GM13977 (cell line): ENCODE results near the gene F11.
"Not testable (repeated sequence)": the region's sequence is repeated elsewhere in the genome, so short reads cannot be mapped to it uniquely, and the experiment has no call there.

Source experiments
- DNase-seq: peaks from one replicate; pipeline ENCODE4 v3.0.0; 2012; ENCODE audit warnings: low spot score
- CTCF ChIP-seq: IDR thresholded peaks from 2 replicates; pipeline ENCODE4 v1.5.1; 2012; ENCODE audit warnings: mild to moderate bottlenecking, control low read depth; ENCODE audit not compliant: insufficient read depth; ENCODE audit errors: extremely low read depth, missing control alignments
- in situ Hi-C: fragments of 300-500 bp; cut with MboI; formaldehyde crosslinking; loops from one replicate; pipeline ENCODE4 v1.12.0; 2022; ENCODE audit warnings: low sequenced_read_pairs, low pct_unique_long_range_greater_than_20kb, mixed read lengths, inconsistent platforms; ENCODE audit not compliant: unreplicated experiment

Gene F11

DNA sequence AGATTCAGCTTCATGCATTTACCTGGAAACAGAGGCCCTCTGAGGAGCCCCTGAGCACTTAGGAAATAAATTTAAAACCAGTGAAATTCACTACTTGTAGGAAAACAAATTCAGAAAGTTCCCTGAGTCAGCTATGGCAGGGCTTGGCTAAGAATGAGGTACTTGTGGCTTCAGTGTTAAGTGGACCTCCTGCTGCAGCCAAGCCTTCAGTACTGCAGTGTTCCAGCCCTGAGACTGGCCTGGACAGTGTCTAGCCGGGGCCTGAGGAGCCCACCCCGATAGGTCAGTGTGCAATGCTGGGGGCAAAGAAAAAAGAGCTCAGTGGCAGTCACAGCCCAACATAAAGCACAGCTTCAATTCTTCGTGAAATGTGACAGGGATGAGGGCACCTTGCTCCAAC is 41.9 kb downstream of the F11 start:
- in situ Hi-C loops, result no loop called here
- DNase-seq, result no peak
- no peak for TF ChIP-seq CTCF

DNA sequence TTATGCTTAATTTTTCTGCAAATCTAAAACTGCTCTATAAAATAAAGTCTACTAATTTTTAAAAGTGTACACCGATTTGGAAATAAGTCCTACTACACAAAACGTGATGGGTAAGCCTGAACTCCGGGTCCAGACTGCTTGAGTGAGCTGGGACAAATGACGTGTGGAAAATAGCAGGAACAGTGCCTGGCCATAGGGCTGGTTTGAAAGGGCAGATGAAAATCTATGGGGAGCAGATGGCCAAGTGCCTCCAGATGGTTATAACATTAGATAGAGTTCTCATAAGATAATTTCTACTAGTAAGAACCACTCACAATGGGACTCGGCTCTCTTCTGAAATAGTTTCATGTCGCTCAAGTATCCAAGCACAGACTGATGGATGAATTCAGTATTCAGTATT is 52.5 kb downstream of the F11 start:
- no peak for DNase-seq
- in situ Hi-C loops, result no loop called here

GRCh38 chr4:186324660-186325059 is 58.7 kb downstream of the F11 start:
- in situ Hi-C loops, DNase-seq: not testable (repeated sequence)

More for the DNA sequence above, 52.5 kb downstream of the F11 start:
- TF ChIP-seq CTCF, result no peak

- DNase-seq, result no peak
- in situ Hi-C loops, result no loop called here
These were observed 60.4 kb downstream of the F11 start for GRCh38 chr4:186326391-186326790.

DNA sequence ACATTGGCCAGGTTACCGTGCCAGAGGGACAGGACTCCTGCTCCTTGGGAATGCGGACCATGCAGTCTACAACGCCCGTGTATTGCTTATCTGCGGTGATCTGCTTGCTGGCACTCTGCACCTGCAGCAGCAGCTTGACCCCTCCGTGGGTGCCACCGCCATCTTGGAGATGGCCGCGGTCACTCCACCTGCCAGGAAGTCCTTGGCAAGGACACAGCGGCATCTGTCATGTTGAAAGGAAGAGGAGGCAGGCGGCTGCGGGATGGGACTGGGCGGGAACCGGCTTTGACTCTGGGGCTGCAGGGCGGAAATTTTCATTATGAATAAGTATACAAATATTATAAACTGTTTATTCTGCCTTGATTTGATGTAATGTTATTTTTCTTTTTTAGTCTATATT is 63.4 kb downstream of the F11 start:
- no peak for DNase-seq
- no peak for TF ChIP-seq CTCF
- in situ Hi-C loops, result no loop called here

More at GRCh38 chr4:186326391-186326790, 60.4 kb downstream of the F11 start:
- no peak for TF ChIP-seq CTCF

GRCh38 chr4:186330368-186330767 is 64.4 kb downstream of the F11 start:
- in situ Hi-C loops, result no loop called here
- no peak for TF ChIP-seq CTCF
- no peak for DNase-seq

DNA sequence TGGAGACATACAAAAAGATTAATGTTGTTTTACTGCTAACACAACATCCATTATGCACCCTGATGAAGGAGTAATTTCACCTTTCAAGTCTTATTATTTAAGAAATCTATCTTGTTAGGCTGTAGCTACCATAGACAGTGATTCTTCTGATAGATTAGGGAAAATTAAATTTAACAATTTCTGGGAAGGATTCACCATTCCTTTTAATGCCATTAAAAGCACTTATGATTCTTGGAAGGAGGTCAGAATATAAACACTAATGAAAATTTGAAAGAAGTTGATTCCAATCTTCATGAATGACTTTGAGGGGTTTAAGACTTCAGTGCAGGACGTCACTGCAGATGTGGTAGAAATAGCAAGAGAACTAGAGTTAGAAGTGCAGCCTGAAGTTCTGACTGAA is 69.8 kb downstream of the F11 start:
- in situ Hi-C loops, result no loop called here
- no peak for DNase-seq
- TF ChIP-seq CTCF, result no peak
